ENCODE data around the gene LRRC10B. TPM values are rescaled to one million over a fixed set of nuclear protein-coding genes. Genes with fewer than 3 reads are reported as not detected.
"Not testable (repeated sequence)": the region's sequence is repeated elsewhere in the genome, so short reads cannot be mapped to it uniquely, and the experiment has no call there.

Gene LRRC10B
- 0.14 TPM in 1 of 2 replicates, not detected in the other for total RNA-seq

- Mint-ChIP-seq H3K36me3 (ENCODE audit: low read depth) (no peaks in the 10 kb centered on the region), H3K4me3 (peak within 1 kb of the TSS; percentile 60), H3K4me1 (peaks cover 5% of the 10 kb centered on the region), H3K27me3 (peaks cover 36% of the 10 kb centered on the region), H3K27ac (peak within 1 kb of the TSS; percentile 36), H3K9me3 (no peaks in the 10 kb centered on the region)
- intact Hi-C loops (cut with micrococcal nuclease): loop anchor here (2.0 kb wide), 1 partner anchor 73 kb away; the partner anchor contains the start of gene SYT7
- peak; percentile 81 for DNase-seq
Measured at GRCh38 chr11:61507962-61508861, at the start of gene LRRC10B. LRRC10B (plus strand) TSS chr11:61508749; CDS start chr11:61508999, 250 bp downstream.

DNA sequence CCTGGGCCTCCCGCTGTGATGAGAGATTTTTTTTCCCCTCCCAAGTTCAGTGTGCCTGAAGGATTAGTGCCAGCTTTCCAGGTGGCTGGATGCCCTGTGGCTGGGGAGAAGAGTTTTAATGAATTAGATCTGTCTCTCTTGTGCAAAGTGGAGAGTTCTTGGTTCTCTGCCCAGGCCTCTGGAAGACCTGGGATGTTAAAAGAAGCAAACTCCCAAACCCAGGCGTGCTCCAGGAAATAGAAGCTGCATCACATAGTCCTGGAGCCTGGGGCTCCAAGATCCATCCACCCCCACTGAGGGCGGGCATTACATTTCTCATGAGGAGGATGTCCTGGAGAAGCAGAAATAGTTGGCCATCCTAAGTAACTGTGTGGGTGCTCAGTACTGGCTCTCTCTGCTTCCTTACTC, 48.1 kb upstream of the LRRC10B start:
- no peaks in the 10 kb centered on the region for H3K9me3 Mint-ChIP-seq
- H3K36me3 Mint-ChIP-seq (ENCODE audit: low read depth): peaks cover 21% of the 10 kb centered on the region
- H3K4me1 Mint-ChIP-seq: peaks cover 2% of the 10 kb centered on the region
- intact Hi-C loops (cut with micrococcal nuclease): no loop called here
- no peak for DNase-seq
- no peak overlapping the region for H3K4me3 Mint-ChIP-seq
- no peak overlapping the region for H3K27ac Mint-ChIP-seq
- H3K27me3 Mint-ChIP-seq: no peaks in the 10 kb centered on the region

- Mint-ChIP-seq H3K27ac (no peak overlapping the region), H3K4me1 (no peaks in the 10 kb centered on the region), H3K36me3 (ENCODE audit: low read depth) (peaks cover 17% of the 10 kb centered on the region), H3K4me3 (no peak overlapping the region), H3K9me3 (no peaks in the 10 kb centered on the region), H3K27me3 (no peaks in the 10 kb centered on the region)
- intact Hi-C loops (cut with micrococcal nuclease): no loop called here
- DNase-seq: no peak
Measured at GRCh38 chr11:61460986-61461385, 47.6 kb upstream of the LRRC10B start.

DNA sequence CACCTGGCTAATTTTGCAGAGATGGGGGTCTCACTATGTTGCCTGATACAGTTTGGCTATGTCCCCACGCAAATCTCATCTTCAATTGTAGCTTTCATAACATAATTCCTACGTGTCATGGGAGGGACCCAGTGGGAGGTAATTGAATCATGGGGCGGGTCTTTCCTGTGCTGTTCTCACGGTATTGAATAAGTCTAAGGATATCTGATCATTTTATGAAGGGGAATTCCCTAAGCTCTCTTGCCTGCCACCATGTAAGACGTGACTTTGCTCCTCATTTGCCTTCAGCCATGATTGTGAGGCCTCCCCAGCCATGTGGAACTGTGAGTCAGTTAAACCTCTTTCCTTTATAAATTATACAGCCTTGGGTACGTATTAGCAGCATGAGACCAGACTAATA, 40.9 kb upstream of the LRRC10B start:
- H3K4me1 Mint-ChIP-seq; intact Hi-C loops (cut with micrococcal nuclease); H3K27ac Mint-ChIP-seq; H3K4me3 Mint-ChIP-seq; H3K9me3 Mint-ChIP-seq; DNase-seq; H3K27me3 Mint-ChIP-seq: not testable (repeated sequence)
- H3K36me3 Mint-ChIP-seq (ENCODE audit: low read depth): peaks cover 18% of the 10 kb centered on the region

DNA sequence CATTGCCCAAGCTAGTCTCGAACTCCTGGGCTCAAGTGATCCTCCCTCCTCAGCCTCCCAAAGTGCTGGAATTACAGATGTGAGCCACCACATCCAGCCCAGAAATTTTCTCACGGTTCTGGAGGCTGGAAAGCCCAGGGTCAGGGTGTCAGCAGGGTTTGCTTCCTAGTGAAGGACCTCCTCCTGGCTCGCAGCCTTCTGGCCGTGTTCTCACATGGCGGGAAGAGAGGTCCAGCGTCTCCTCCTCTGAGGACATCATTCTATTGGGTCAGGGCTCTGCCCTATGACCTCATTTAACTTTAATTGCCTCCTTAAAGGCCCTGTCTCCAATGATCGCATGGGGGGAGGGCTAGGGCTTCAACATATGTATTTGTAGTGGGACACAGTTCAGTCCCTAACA, 40.5 kb upstream of the LRRC10B start:
- no peak for DNase-seq
- H3K4me3 Mint-ChIP-seq: no peak overlapping the region
- H3K27ac Mint-ChIP-seq: no peak overlapping the region
- H3K36me3 Mint-ChIP-seq (ENCODE audit: low read depth): peaks cover 20% of the 10 kb centered on the region
- no peaks in the 10 kb centered on the region for H3K9me3 Mint-ChIP-seq
- intact Hi-C loops (cut with micrococcal nuclease): no loop called here
- H3K27me3 Mint-ChIP-seq: no peaks in the 10 kb centered on the region
- H3K4me1 Mint-ChIP-seq: peaks cover 2% of the 10 kb centered on the region

- DNase-seq: no peak
- H3K36me3 Mint-ChIP-seq (ENCODE audit: low read depth): peaks cover 21% of the 10 kb centered on the region
- no peaks in the 10 kb centered on the region for H3K9me3 Mint-ChIP-seq
- H3K27me3 Mint-ChIP-seq: no peaks in the 10 kb centered on the region
- no peak overlapping the region for H3K27ac Mint-ChIP-seq
- H3K4me3 Mint-ChIP-seq: no peak overlapping the region
- intact Hi-C loops (cut with micrococcal nuclease): loop anchor here (10.0 kb wide), 1 partner anchor 163 kb away; no protein-coding TSS in a partner anchor
- H3K4me1 Mint-ChIP-seq: peaks cover 10% of the 10 kb centered on the region
Measured at GRCh38 chr11:61472282-61472681, 36.3 kb upstream of the LRRC10B start.

GRCh38 chr11:61472868-61473267, 35.7 kb upstream of the LRRC10B start:
- Mint-ChIP-seq H3K4me3 (no peak overlapping the region), H3K36me3 (ENCODE audit: low read depth) (peaks cover 17% of the 10 kb centered on the region), H3K27me3 (no peaks in the 10 kb centered on the region), H3K9me3 (no peaks in the 10 kb centered on the region), H3K4me1 (peaks cover 7% of the 10 kb centered on the region), H3K27ac (no peak overlapping the region)
- intact Hi-C loops (cut with micrococcal nuclease): loop anchor here (10.0 kb wide), 1 partner anchor 162 kb away; no protein-coding TSS in a partner anchor
- no peak for DNase-seq

DNA sequence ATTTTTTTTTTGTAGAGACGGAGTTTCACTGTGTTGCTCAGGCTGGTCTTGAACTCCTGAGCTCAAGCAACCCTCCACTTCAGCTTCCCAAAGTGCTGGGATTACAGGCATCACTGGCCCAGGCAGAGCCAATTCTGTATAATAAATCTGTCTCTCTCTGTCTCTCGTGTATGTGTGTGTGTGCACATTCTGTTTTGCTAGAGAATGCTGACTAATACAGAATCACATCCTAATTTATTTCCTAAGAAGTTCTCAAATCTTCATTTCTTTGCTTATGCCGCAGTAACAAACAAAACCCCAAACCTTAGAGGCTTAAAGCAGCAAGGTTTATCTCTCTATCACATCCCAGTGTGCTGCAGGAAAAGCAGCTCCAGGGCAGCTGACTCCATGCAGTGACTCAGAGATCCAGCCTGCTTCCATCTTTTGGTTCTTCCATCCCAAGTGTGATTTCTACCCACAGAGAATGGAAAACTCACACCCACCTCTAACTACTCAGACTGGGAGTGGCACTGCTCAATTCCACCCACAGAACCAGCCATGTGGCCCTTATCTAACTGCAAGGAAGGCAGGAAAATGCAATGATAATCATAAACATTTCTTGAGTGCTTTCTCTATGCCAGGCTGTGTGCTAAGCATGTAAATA, 35.1 kb upstream of the LRRC10B start:
- Mint-ChIP-seq H3K4me1 (peaks cover 9% of the 10 kb centered on the region), H3K4me3 (no peak overlapping the region), H3K9me3 (no peaks in the 10 kb centered on the region), H3K36me3 (ENCODE audit: low read depth) (peaks cover 13% of the 10 kb centered on the region), H3K27me3 (no peaks in the 10 kb centered on the region), H3K27ac (no peak overlapping the region)
- intact Hi-C loops (cut with micrococcal nuclease): loop anchor here (10.0 kb wide), 1 partner anchor 161 kb away; no protein-coding TSS in a partner anchor
- no peak for DNase-seq

DNA sequence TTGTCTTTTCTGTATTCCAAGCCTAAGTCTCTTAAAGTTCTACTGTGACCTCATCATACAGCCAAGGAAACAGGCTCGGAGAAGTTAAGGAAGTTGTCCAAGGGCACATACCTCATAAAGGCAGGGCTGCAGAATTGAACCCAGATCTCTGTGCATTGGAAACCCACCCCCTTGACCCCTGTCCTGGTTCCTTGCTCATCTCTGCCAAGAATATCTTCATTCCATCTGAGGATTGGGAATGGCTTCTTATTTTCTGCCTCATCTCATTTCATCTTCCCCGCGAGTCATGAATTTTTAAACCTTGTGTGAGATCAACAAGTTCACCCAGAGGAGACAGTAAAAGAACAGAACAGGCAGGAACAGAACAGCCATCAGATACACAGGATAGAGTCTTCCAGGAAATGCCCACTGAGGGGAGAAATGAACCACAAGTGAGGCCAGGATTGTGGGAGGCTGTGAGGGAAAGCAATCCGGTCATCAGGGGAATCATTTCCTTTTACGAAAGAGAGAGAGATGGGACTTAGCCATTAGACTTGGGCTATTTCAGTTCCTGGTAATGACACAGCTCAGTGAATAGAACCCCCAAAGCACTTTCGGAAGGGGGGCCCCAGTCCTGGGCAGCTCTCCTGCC, 34.4 kb upstream of the LRRC10B start:
- Mint-ChIP-seq H3K36me3 (ENCODE audit: low read depth) (peaks cover 11% of the 10 kb centered on the region), H3K4me3 (no peak overlapping the region), H3K27me3 (no peaks in the 10 kb centered on the region), H3K27ac (no peak overlapping the region), H3K9me3 (no peaks in the 10 kb centered on the region), H3K4me1 (peaks cover 9% of the 10 kb centered on the region)
- intact Hi-C loops (cut with micrococcal nuclease): loop anchor here (10.0 kb wide), 1 partner anchor 161 kb away; no protein-coding TSS in a partner anchor
- DNase-seq: no peak

DNA sequence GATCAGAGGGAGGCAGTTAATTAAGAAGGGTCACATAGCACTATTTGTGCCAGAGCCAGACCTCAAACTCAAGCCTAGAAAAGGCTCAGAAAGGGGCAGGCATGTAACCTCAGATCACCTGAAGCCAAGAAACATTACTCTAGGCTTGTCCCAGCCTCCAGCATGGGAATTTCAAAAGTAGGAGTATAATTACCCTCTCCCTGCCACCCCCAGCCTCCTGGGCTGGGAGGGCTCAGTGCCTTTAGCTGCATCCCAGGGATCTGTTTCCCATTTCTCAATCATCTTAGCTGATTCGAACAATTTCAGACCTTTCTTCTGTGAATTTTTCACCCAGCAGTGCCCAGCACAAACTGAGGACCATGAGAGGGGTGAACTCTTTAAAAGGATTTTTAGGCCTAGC, 33.1 kb upstream of the LRRC10B start:
- no peaks in the 10 kb centered on the region for H3K9me3 Mint-ChIP-seq
- H3K36me3 Mint-ChIP-seq (ENCODE audit: low read depth): peaks cover 7% of the 10 kb centered on the region
- H3K27ac Mint-ChIP-seq: no peak overlapping the region
- H3K4me1 Mint-ChIP-seq: peaks cover 9% of the 10 kb centered on the region
- H3K4me3 Mint-ChIP-seq: no peak overlapping the region
- no peak for DNase-seq
- intact Hi-C loops (cut with micrococcal nuclease): loop anchor here (10.0 kb wide), 1 partner anchor 159 kb away; no protein-coding TSS in a partner anchor
- no peaks in the 10 kb centered on the region for H3K27me3 Mint-ChIP-seq

GRCh38 chr11:61476371-61476770, 32.2 kb upstream of the LRRC10B start:
- no peak for DNase-seq
- Mint-ChIP-seq H3K27me3 (no peaks in the 10 kb centered on the region), H3K36me3 (ENCODE audit: low read depth) (peaks cover 7% of the 10 kb centered on the region), H3K4me3 (no peak overlapping the region), H3K4me1 (peaks cover 9% of the 10 kb centered on the region), H3K9me3 (no peaks in the 10 kb centered on the region), H3K27ac (no peak overlapping the region)
- intact Hi-C loops (cut with micrococcal nuclease): loop anchor here (10.0 kb wide), 1 partner anchor 158 kb away; no protein-coding TSS in a partner anchor

- peaks cover 9% of the 10 kb centered on the region for H3K4me1 Mint-ChIP-seq
- H3K27ac Mint-ChIP-seq: no peak overlapping the region
- H3K9me3 Mint-ChIP-seq: no peaks in the 10 kb centered on the region
- H3K4me3 Mint-ChIP-seq: no peak overlapping the region
- DNase-seq: no peak
- no peaks in the 10 kb centered on the region for H3K27me3 Mint-ChIP-seq
- peaks cover 7% of the 10 kb centered on the region for H3K36me3 Mint-ChIP-seq (ENCODE audit: low read depth)
- intact Hi-C loops (cut with micrococcal nuclease): loop anchor here (1.0 to 10.0 kb wide), 2 partner anchors 40 to 158 kb away; no protein-coding TSS in a partner anchor
Measured at GRCh38 chr11:61477126-61477525, 31.4 kb upstream of the LRRC10B start.

DNA sequence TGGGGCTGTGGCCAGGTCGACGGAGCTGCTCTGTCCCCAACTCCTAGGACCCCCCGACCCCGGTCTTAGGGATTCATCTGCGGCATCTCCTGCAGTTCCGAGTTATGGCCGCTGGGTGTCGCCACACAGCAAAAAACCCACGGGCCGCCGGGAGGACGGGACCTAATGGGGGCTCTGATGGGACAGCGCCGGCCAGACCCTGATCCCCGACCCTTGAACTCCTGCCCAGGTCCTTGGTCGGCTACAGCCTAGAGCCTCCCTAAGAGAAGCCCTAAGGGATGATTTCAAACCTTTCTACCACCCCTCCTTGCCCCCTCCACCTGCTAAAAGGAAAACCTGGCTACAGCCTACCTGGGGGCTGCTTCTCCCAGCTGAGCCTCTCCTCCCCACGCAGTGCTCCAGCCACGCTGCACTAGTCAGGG, 30.8 kb upstream of the LRRC10B start:
- peaks cover 5% of the 10 kb centered on the region for H3K36me3 Mint-ChIP-seq (ENCODE audit: low read depth)
- no peaks in the 10 kb centered on the region for H3K9me3 Mint-ChIP-seq
- intact Hi-C loops (cut with micrococcal nuclease): loop anchor here (1.0 to 10.0 kb wide), 2 partner anchors 40 to 157 kb away; no protein-coding TSS in a partner anchor
- H3K27ac Mint-ChIP-seq: no peak overlapping the region
- peak; percentile 85 for DNase-seq
- peaks cover 9% of the 10 kb centered on the region for H3K4me1 Mint-ChIP-seq
- no peak overlapping the region for H3K4me3 Mint-ChIP-seq
- H3K27me3 Mint-ChIP-seq: no peaks in the 10 kb centered on the region

Data from activated CD4-positive, alpha-beta T cell treated with anti-CD3 and anti-CD28 coated beads, Interleukin-2, amount 10 ng/mL, durations not matched to agents 24 days and 14 days (primary cell).